ENCODE data around the gene PGM5. TPM values are rescaled to one million over a fixed set of nuclear protein-coding genes. Genes with fewer than 3 reads are reported as not detected.

Gene PGM5
- total and polyA plus RNA-seq, 2 donors (not counting 3 experiments of a cell fraction or from before 2014, with no cell fraction given) = 0.14 to 1.9 TPM

- Histone ChIP-seq H3K79me2 (ENCODE audit: control insufficient read depth, insufficient read depth, low read length) (no peaks in the 10 kb centered on the region), H4K20me1 (replicated peaks; ENCODE audit: control insufficient read depth, extremely low read depth, insufficient read depth, low read length) (no peaks in the 10 kb centered on the region), H2AFZ (ENCODE audit: low read depth, low read length) (no peak overlapping the region), H3K27me3 (ENCODE audit: control insufficient read depth in 2 of 2, insufficient read depth in 2 of 2, low read length in 2 of 2) (no peaks in the 10 kb centered on the region), H3K4me1 (ENCODE audit: control insufficient read depth, extremely low read depth, insufficient read depth, low read length) (no peaks in the 10 kb centered on the region), H3K9ac (replicated peaks; ENCODE audit: extremely low read depth, insufficient read depth, low read length) (no peak overlapping the region), H3K27ac (ENCODE audit: insufficient read depth, low read depth, low read length) (no peak overlapping the region), H3K9me1 (replicated peaks; ENCODE audit: control insufficient read depth, extremely low read depth, insufficient read depth, low read length) (no peaks in the 10 kb centered on the region), H3K36me3 (ENCODE audit: control insufficient read depth in 2 of 2, extremely low read depth in 1 of 2, insufficient read depth in 2 of 2, low read length in 2 of 2) (no peaks in the 10 kb centered on the region), H3K9me3 (replicated peaks; ENCODE audit: control insufficient read depth, insufficient read depth, low read length) (no peaks in the 10 kb centered on the region), H3K4me3 (replicated peaks in 1 of 3; ENCODE audit: insufficient read depth in 1 of 3, low read depth in 1 of 3, low read length in 3 of 3) (no peak overlapping the region), H3K4me2 (ENCODE audit: insufficient read depth, low read length) (no peak overlapping the region)
- no TSS peak for BruUV-seq (replicated peaks)
- ChIA-PET CTCF (no interaction called here), POLR2A (no interaction called here)
- FAIRE-seq (no peak), DNase-seq (ENCODE audit: low read depth, low spot score) (no peak)
- no peak for TF ChIP-seq MYC (IDR thresholded peaks at IDR 0.05; ENCODE audit: low read depth, low read length)
- no peak for TF ChIP-seq POLR2AphosphoS5 (IDR thresholded peaks at IDR 0.05; ENCODE audit: insufficient read depth, low read depth, low read length)
- no peak for TF ChIP-seq POLR2A (IDR thresholded peaks at IDR 0.05; ENCODE audit: low read depth, low read length)
- no peak for TF ChIP-seq CTCF (IDR thresholded peaks at IDR 0.05; ENCODE audit: extremely low read depth in 1 of 2, insufficient read depth in 1 of 2, low read depth in 1 of 2, low read length in 2 of 2)
- dilution Hi-C loops (cut with MboI; ENCODE audit: extremely low pct_ligation_motif_present, low sequenced_read_pairs) (no loop called here), intact Hi-C loops (cut with micrococcal nuclease) (no loop called here)
These were observed 99.0 kb downstream of the PGM5 start for GRCh38 chr9:68455451-68455850.

- Histone ChIP-seq H4K20me1 (replicated peaks; ENCODE audit: control insufficient read depth, extremely low read depth, insufficient read depth, low read length) (no peaks in the 10 kb centered on the region), H3K9me1 (replicated peaks; ENCODE audit: control insufficient read depth, extremely low read depth, insufficient read depth, low read length) (no peaks in the 10 kb centered on the region), H3K4me3 (replicated peaks in 1 of 3; ENCODE audit: insufficient read depth in 1 of 3, low read depth in 1 of 3, low read length in 3 of 3) (no peak overlapping the region), H2AFZ (ENCODE audit: low read depth, low read length) (no peak overlapping the region), H3K4me2 (ENCODE audit: insufficient read depth, low read length) (no peak overlapping the region), H3K27ac (ENCODE audit: insufficient read depth, low read depth, low read length) (no peak overlapping the region), H3K9ac (replicated peaks; ENCODE audit: extremely low read depth, insufficient read depth, low read length) (no peak overlapping the region), H3K4me1 (ENCODE audit: control insufficient read depth, extremely low read depth, insufficient read depth, low read length) (no peaks in the 10 kb centered on the region), H3K36me3 (ENCODE audit: control insufficient read depth in 2 of 2, extremely low read depth in 1 of 2, insufficient read depth in 2 of 2, low read length in 2 of 2) (no peaks in the 10 kb centered on the region), H3K9me3 (replicated peaks; ENCODE audit: control insufficient read depth, insufficient read depth, low read length) (no peaks in the 10 kb centered on the region), H3K27me3 (ENCODE audit: control insufficient read depth in 2 of 2, insufficient read depth in 2 of 2, low read length in 2 of 2) (peaks cover 0 to 5% of the 10 kb centered on the region in 2 experiments), H3K79me2 (ENCODE audit: control insufficient read depth, insufficient read depth, low read length) (no peaks in the 10 kb centered on the region)
- dilution Hi-C loops (cut with MboI; ENCODE audit: extremely low pct_ligation_motif_present, low sequenced_read_pairs) = no loop called here
- FAIRE-seq (no peak), DNase-seq (ENCODE audit: low read depth, low spot score) (no peak)
- TF ChIP-seq MYC (IDR thresholded peaks at IDR 0.05; ENCODE audit: low read depth, low read length) (no peak), GATA2 (IDR thresholded peaks at IDR 0.05; ENCODE audit: insufficient read depth, insufficient read length, low read depth, low read length) (no peak), CTCF (IDR thresholded peaks at IDR 0.05; ENCODE audit: extremely low read depth in 1 of 2, insufficient read depth in 1 of 2, low read depth in 1 of 2, low read length in 2 of 2) (no peak), EZH2 (IDR thresholded peaks at IDR 0.05; ENCODE audit: borderline replicate concordance, low read depth, low read length, severe bottlenecking) (no peak), POLR2A (IDR thresholded peaks at IDR 0.05; ENCODE audit: low read depth, low read length) (no peak), POLR2AphosphoS5 (IDR thresholded peaks at IDR 0.05; ENCODE audit: insufficient read depth, low read depth, low read length) (no peak), FOS (IDR thresholded peaks at IDR 0.05; ENCODE audit: borderline replicate concordance, insufficient read depth, low read length) (no peak), JUN (IDR thresholded peaks at IDR 0.05; ENCODE audit: borderline replicate concordance, insufficient read depth, insufficient read length, low read depth) (no peak)
- TF ChIP-seq, protein P1, sequence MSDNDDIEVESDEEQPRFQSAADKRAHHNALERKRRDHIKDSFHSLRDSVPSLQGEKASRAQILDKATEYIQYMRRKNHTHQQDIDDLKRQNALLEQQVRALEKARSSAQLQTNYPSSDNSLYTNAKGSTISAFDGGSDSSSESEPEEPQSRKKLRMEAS (IDR thresholded peaks at IDR 0.05; ENCODE audit: insufficient read depth, insufficient read length) = no peak
- CTCF ChIA-PET = interaction anchor here (0.7 kb wide), 1 partner anchor 1473 kb away, joined by 3 read pairs; no protein-coding TSS in a partner anchor
- intact Hi-C loops (cut with micrococcal nuclease) = no loop called here
- BruUV-seq (replicated peaks) = no TSS peak
- POLR2A ChIA-PET = no interaction called here
These were observed 101.4 kb downstream of the PGM5 start for GRCh38 chr9:68457803-68458202.
